Hindlimb muscle (tissue), 1 donor: Measurements from ENCODE around the gene TEX12. TPM values are rescaled to one million over a fixed set of nuclear protein-coding genes. Genes with fewer than 3 reads are reported as not detected.
"Not testable (repeated sequence)": the region's sequence is repeated elsewhere in the genome, so short reads cannot be mapped to it uniquely, and the experiment has no call there.

Experiments
- DNase-seq: peaks from one replicate; pipeline ENCODE4 v3.0.0-alpha.2; 2013
- polyA plus RNA-seq: library from polyadenylated mRNA; unstranded; fragments of 120-200 nt; gene quantifications from one replicate; pipeline ENCODE4 v1.2.1, GENCODE V29; 2013; ENCODE audit not compliant: insufficient read length

The TEX12 gene
- polyA plus RNA-seq = 0.23 TPM

DNA sequence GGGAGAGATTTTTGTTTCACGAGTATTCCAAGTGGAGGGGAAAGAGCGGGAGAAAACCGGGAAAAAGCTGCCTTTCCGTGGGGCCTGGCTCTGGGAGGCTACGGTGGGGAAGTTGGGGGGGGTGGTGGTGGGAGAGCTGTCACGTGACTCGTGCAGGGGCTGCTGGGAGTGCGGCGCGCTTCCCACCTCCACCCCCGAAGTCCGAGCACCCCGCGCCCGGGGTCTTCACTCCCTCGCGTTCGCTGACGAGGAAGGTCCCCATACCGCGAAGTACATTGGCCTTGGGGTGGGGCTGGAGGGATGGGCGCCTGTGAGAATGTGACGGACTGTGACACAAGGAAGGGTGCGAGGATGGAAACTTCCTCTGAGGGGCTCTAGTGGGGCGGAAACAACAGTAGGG, at the start of gene TEX12:
Gene TEX12 (plus strand): TSS at position 228 of the 400 bp plus-strand sequence. CDS start 1,897 bp downstream, outside the sequence.
- DNase-seq = no peak

DNA sequence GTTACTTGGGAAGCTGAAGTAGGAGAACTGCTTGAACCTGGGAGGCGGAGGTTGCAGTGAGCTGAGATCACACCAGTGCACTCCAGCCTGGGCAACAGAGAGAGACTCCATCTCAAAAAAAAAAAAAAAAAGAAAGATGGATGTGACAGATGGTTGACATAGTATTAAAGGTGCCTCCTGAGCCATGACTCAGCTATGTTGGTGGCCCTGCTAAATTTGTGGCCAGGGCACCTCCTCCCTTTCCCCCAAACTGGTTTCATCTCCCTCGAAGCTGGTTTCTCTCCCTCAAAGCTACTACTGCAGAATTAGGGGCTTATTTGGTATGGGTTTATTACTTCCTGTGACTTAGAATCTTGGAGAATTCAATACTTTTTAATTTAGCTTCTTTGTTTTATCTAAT, 49.0 kb upstream of the TEX12 start:
- DNase-seq = no peak

DNA sequence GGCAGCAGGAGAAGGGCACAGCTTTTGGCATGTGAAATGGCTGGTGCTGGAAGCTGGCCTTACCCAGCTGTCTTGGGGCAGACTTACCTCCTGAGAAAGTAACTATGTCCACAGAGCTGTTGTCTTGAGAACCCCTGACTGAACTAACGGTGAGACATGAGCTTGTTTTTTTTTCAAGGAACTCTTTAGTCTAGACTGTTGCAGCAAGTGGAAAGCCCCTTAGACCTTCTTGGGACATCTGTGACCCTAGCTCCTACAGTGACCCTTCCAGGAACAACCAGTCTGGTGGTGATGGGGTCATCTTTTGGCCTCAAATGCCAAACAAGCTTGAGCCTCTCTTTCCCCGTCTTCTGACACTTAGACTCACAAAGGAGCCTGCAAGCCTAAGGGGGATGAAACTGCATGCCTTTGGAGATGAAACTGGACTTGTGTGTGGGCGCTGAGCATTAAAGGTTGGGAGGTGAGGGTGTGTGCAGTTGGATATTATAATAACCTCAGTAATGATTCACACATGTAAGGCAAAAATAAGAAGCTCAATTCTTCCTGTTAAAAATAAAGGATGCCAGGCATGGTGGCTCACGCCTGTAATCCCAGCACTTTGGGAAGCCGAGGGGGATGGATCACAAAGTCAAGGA, 45.1 kb upstream of the TEX12 start:
- no peak for DNase-seq

- DNase-seq = no peak
Observed at GRCh38 chr11:112123129-112123528, 44.0 kb upstream of the TEX12 start.

DNA sequence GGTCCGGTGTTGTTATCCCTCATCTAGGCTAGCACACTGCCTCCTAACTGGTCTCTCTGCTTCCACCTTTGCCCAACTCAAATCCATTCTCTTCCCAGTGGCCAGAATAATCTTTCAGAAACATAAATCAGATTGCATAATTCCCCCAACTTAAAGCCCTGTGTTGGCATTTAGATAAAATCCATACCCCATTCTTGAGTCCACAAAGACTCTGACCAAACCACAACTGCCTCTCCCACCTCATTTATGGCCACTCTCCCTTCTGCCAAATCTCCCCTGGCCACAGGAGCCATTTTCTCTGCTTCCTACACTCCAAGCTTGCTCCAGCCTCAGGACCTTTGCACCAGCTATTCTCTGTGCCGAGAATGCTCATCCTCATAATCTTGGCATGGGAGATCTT, 40.1 kb upstream of the TEX12 start:
- DNase-seq = no peak

- peak; percentile 7 for DNase-seq
Observed at GRCh38 chr11:112128483-112129121, 38.6 kb upstream of the TEX12 start.

GRCh38 chr11:112129656-112130055, 37.5 kb upstream of the TEX12 start:
- peak; percentile 15 for DNase-seq

DNA sequence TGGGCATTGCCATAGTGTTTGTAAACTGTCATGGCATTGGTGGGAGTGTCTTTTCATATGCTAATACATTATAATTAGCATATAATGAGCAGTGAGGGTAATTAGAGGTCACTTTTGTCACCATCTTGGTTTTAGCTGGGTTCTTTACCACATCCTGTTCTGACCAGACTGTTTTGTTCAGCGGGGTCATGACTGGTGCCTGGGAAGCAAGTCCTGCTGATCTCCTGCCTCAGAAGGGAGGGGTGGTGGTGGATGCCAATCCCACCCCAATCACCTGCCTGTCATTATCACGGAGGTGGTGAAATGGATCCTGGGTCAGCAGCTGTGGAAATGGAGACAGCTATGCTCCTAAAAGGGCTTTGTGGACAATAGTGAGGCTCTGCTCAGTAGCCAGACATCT, 34.4 kb upstream of the TEX12 start:
- DNase-seq = no peak

DNA sequence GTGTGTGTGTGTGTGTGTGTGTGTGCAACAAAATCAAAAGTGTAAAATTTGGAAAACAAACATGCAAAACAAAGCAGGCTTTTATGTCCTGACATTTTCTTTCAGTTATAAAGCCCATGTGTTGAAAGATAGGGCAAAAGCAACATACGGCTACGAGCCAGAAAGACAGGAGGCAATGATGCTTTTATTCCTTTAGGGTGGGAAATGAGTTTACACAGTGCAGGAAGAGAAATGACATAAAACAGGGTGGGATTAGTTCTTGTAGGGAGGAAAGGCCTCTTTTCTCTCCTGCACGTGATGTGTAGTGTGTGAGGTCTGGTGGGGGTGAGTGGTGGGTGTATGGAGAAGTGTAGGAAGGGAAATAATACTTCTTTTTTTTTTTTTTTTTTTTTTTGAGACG, 32.7 kb upstream of the TEX12 start:
- no peak for DNase-seq

DNA sequence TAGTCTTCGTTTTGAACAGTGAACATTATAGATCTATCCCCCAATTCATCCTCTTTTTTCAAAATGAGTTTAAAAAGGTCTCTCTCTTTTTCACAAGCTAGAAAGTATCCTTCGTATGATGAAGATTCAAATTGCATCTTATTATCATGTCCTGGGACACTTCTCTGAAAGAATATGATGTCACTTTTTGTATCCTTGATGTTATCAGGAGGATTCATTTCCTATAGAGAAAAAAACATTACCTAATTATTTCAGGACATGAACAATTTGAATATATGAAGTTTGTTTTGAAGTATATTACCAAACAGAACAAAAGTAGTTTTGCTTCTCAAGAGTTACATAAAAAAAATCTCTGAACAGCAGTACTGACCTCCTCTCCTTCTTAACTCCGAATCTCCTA, 23.6 kb upstream of the TEX12 start:
- DNase-seq = no peak

GRCh38 chr11:112150517-112150916, 16.7 kb upstream of the TEX12 start:
- no peak for DNase-seq

- DNase-seq = no peak
Observed at GRCh38 chr11:112156153-112156955, 10.8 kb upstream of the TEX12 start.

DNA sequence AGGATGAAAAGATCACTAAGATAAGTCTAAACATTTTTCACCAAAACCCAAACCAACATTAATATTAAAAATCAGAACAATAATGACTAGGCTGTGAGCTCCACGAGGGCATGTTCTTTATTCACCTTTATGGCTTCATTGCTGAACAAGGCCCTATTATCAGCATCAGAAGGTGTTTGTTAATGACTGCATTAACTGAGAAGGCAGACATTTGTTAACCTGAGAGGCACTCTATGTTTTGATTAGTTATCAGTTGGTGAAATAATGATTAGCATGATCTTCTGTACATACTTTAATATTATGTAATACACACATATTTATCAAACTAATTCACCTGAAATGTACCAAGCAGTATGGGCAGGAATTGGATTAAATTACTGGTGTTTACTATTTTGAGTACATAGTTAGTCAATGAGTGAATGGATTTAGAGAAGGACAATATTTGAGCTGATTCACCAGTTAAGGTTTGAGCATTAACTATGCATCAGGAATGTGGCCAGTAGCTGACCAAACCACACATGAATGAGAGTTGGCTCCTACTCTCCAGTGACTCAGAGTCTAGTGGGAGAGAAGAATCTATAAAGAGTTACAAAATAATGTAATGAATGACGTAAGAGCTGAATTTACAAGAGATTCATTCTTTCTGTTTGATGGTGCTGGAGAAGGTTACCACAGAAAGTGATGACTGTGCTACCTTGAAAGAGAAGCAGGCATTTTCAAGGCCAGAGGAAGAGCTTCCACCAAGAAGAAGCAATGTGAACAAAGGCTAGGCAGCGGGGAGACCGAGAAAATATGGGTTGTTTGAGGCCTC, 10.0 kb upstream of the TEX12 start:
- DNase-seq = no peak

DNA sequence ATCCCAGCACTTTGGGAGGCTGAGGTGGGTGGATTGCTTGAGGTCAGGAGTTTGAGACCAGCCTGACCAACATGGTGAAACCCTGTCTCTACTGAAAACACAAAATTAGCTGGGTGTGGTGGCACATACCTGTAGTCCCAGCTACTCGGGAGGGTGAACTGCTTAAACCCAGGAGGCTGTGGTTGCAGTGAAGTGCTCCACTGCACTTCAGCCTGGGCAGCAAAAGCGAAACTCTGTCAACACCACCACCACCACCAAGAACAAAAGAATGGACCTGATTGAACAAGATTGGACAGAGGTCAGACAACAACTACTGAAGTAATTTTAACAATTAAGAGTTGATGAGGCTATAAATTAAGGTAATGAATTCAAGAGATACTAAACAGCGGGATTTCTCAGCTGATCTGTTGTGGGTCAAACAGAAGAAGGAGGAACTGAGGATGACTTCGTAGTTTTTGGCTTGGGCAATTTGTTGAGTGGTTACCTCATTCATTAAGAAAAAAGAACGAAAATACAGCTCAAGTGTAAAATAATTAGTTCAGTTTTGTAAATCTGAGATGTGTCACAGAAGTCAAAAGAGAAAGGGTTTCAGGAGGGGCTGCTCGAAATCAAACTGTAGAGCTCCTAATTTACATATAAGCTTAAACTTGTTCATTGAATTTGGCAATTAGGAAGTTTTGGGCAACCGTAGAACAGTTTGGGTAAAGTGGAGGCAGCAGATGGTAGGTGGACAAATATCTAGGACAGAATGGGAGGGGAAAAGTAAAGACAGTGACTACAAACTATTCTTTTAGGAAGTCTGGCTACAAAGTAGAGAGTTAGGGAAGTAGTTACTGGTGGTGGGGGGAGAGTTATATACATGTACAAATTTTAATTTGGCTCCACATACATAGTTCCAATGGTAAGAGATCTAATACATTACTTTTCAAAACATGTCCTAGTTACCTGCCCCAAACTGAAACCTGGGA, 7.8 kb upstream of the TEX12 start:
- DNase-seq = no peak

DNA sequence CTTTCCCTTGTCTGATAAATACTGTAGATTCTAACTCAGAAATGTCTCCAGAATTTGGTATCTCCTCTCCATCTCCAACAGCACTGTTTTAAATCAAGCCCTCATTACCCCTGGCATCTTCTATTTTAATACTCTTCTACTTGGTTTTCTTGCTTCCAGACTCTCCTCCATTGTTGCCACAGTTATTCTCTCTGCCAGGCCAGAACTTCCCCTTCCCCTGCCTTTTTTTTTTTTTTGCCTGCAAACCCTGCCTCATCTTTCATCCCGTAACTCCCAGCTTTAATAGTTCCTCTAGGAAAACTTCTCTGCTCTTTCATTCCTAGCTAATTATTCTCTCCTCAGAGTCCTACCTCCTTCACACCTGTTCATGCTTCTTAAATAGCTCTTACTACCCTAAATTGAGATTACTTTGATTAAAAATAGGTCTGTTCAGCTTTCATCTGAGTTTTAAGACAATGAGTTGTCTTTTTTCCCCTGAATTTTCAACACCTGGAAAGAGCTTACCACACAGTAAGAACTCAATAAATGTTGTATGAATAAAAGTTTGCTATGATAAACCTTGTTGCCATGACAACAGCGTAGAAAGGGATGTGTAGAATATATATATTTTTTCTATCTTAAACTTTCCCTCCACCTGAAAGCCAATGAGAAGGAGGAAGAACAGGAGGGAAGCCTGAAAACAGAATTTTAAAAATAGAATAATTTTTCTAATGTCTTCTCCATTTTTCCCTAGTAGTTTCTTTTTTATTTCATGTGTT, 6.9 kb upstream of the TEX12 start:
- DNase-seq = no peak

DNA sequence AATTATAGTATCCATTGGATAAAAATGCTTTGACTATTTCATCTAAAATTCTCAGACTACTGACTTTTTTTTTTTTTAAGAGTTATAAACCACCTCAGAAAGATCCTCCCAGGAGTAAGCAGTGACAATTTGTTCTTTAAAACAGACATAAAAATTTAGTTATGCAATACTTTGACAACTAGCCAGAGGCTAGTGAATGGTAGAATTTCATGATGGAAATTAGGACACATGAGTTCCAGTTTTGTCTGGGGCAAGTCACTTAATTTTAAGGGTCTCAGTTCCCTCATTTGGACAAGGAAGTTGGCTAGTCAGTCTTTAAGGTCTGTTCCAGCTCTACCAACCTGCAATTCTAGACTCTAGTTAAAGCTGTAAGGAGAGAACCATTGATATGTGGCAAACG, 6.2 kb upstream of the TEX12 start:
- no peak for DNase-seq

GRCh38 chr11:112162200-112162599, 5.0 kb upstream of the TEX12 start:
- DNase-seq = not testable (repeated sequence)

DNA sequence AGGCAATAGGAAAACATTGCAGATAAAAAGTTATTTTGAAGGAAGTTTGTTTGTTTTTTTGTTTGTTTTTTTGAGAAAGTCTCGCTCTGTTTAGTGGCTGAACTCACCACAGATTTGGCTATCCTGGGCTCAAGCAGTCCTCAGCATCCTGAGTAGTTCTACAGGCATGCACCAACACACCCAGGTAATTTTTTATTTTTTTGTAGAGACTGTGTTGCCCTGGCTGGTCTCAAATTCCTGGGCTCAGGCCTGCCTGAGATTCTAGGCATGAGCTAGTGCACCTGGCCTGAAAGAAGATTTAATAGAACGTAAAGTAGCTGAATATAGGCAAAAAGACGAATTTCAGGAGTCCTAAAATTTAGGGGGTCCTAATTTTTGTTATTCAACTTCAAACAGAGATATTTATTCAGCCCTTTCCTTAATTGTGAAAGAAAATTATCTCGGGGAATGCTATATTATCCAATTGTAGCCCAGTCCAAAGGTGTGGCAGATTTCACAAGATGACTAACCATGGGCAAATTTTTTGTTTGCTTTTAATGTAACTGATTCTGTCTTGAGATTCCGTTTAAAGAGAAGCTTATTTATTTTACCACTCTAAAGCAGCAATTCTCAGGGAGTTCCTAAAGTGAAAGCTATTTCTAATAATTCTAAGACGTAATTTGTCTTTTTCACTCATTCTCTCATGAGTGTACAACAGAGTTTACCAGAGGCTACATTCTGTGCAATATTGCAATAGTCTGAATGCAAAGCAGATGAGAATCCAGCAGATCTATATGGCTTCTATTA, 4.2 kb upstream of the TEX12 start:
- DNase-seq = no peak

DNA sequence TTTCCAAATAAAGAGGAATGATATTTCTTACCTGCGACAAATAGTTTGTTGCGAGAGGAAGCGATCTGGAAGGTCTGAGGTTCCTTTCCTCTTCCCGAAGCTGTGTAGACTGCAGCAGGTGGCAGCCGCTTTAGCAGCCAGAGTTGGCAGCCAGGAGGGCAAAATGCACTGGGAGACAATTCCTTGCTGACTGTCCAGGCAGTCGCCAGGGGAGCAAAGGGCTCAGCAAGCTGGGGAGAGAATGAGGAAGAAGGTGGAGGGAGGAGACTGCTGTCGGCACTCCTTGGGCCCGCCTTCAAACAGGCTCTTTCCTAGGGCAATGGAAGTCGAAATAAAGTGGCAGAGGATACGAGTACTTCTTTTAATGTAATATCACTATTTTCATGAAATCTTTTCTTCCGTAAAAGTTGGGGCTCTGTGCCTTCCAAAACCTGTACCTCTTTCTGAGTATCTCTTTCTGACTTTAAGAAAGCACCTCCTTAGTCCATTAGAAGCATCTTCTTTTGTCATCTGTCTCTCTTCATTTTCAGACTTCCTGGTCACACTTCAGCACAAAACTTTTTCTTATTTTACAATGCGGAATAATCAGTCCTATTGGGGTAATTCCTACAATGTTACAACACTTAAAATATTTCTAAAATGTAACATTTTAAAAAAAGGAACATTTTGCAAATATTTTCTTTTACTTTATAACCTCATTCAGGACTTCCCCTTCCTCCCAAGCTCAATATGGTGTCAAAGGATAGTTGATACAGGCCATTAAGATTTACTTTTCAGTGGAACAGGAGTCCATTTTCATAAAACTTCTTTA, 3.1 kb upstream of the TEX12 start, which contains the start of gene IL18:
Gene IL18 (minus strand): TSS at position 220 of the 811 bp plus-strand sequence. CDS start 9,041 bp downstream, outside the sequence.
- DNase-seq = no peak
